Measurements from ENCODE around the gene PRKCE.
A peak's percentile ranks its signal among the peaks of the same experiment; 100 is the strongest.

The PRKCE gene

DNA sequence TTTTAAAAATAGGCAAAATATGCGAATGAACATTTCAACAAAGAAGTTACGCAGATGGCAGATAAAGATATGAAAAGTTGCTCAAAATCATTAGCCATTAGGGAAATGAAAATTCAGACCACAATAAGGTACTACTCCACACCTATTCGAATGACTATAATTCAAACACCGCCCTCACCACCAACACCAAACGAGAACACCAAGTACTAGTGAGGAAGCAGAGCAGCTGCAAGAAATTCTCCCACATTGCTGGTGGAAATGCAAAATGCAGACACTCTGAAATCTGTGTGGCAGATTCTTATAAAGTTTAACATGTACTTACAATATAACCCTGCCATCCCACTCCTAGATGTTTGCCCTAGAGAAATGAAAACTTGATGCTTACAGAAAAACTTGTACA lies 17.3 kb upstream of the PRKCE start:
- DNase-seq, result no peak

GRCh38 chr2:45636008-45636407 lies 15.5 kb upstream of the PRKCE start:
- DNase-seq, result peak; percentile 71

DNA sequence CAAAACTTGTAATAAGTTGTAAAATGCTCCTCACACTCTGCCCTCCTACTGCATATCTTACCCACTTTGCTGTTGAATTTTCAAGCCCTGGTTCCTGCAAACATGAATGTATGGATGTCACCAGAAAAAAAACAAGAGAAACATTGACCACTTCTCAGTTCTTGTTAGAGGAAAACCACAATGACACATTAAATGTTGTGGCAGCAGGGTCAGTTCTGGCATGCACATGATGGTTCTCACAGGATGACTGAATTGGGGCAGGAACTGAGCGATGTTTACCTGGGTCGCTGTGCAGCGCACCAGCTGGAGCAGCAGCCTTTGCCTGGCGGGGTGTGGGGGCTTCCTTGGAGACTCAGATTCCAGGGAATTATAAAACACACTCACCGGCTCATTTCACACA lies 14.0 kb upstream of the PRKCE start:
- DNase-seq, result peak; percentile 23

GRCh38 chr2:45640576-45640975 lies 10.9 kb upstream of the PRKCE start:
- DNase-seq, result peak; percentile 12

DNA sequence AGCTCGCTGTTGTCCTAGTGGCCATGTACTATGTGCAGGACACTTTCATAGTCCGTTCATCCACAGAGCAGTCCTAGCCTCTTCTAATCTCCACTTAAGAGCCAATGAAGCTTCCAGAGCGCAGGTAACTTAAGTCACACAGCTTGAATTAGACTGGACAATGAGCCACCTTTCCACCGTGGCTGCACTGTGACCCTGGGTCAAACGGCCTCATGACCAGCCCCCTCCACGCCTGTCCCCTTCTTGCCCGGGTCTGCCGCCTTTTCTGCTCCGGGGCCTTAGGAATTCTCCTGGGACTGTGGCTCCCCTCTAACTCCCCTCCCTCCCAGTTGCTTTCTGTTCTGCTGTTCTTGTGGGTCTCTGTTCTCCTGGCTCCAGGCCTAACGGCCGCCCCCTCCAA lies 8.4 kb upstream of the PRKCE start:
- no peak for DNase-seq

DNA sequence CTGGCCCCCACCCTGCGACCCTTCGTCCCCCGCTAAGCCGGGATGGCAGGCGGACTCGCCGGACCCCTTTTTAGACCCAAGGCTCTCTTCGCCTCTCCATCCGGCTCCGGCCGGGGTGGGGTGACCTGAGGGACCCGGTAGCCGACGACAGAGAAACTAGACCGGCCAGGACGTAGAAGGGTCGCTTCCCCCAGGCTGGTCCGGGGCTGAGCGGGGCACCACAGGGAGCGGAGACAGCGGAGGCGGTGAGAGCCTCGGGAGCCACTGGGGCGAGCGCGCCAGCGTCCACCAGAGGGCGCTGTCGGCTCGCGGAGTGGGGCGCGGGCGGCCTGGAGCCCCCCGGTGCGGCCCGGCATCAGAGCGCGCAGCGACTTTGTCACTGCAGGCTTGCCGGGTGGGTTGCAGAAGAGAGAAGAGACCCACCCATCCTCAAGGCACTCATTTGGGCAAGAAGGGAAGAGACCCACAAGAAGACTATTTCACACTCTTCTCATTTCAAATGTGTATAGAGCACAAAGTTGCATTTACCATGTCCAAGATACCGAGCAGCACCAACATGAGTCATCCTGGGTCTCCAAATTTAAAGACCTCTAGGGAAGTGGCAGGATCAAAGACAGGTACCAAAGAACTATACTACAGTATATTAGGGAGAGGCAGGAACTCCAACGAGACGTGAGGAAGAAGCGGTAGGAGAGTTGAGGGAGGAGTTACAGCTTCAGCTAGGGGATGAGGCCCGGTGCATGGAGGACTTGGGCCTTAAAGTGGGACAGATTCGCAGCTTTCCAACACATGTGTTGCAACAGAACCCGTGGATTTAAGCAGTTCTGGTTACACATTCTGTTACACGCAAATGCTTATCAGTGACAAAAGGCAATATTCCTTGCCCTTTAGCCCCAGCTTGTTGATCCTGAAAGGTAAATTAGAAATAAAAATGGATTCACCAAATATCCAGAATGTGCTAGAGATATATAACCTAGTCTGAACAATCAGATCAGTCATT lies 7.6 kb upstream of the PRKCE start:
- peak; percentile 59 for DNase-seq

DNA sequence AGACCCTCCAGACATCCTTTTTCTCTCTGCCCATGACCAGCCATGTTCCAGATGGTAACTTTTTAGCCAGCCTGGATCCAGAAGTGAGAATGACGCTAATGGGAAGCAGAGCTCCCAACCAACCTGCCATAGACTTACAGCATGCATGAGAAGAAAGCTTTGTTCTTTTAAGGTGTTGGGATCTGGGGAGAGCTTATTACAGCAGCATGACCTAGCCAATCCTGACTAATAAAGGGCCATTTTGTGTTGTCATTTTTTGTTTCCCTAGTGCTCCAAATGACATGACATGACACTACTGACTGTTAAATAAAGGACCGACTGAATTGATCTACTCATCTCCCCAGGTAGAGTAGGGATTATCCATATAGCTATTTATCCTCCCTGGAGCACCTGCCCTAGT lies 5.2 kb upstream of the PRKCE start:
- no peak for DNase-seq

- DNase-seq, result no peak
Measured at GRCh38 chr2:45647356-45647755, 4.1 kb upstream of the PRKCE start.

GRCh38 chr2:45647986-45648520 lies 3.4 kb upstream of the PRKCE start:
- DNase-seq, result no peak

DNA sequence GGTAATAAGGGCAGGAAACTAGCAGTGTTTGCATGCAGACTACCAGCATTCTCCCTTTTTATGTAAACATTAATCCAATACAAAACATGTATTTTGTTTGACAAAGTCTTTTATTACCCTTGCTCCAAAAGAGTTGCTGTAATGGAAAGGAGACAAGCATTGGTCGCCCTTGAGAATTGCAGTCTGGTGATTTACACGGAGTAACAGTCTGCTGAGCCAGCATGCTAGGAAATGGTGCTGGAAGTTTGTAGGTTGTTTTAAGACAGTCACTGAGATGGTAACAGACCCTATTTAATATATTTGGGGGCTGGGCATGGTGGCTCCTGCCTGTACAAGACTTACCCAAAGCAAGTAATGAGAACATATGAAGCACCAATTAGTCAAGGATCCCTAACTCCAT lies 2.8 kb upstream of the PRKCE start:
- no peak for DNase-seq

GRCh38 chr2:45649462-45649857 lies 2.0 kb upstream of the PRKCE start:
- DNase-seq, result no peak

- peak; percentile 49 for DNase-seq
Measured at GRCh38 chr2:45649858-45650811, 1.3 kb upstream of the PRKCE start.

DNA sequence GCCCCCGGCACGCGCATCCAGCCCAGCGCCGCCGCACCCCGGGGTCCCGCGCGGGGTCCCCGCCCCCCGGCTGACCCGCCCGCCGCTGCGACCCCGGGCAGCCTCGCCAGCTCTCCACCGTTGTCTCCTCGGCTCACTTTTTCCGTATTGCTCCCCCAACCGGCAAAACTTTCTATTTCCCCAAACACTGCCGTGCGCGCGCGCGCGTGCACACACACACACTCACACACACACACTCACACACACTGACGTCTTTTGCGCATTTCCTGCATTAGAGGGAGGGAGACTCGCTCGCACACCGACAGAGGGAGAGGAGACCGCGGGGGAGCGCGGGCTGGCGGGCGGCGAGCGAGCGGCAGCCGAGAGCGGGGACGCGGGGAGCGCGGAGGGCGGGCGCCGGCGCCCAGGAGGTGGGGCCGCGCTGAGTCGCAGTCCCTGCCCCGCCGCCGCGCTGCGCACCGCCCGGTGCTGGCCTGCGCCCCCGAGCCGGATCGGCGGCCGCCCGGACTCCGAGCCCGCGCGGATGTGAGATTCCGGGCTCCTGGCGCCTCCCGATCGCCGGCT lies 542 bp upstream of the PRKCE start:
- peak; percentile 93 for DNase-seq

DNA sequence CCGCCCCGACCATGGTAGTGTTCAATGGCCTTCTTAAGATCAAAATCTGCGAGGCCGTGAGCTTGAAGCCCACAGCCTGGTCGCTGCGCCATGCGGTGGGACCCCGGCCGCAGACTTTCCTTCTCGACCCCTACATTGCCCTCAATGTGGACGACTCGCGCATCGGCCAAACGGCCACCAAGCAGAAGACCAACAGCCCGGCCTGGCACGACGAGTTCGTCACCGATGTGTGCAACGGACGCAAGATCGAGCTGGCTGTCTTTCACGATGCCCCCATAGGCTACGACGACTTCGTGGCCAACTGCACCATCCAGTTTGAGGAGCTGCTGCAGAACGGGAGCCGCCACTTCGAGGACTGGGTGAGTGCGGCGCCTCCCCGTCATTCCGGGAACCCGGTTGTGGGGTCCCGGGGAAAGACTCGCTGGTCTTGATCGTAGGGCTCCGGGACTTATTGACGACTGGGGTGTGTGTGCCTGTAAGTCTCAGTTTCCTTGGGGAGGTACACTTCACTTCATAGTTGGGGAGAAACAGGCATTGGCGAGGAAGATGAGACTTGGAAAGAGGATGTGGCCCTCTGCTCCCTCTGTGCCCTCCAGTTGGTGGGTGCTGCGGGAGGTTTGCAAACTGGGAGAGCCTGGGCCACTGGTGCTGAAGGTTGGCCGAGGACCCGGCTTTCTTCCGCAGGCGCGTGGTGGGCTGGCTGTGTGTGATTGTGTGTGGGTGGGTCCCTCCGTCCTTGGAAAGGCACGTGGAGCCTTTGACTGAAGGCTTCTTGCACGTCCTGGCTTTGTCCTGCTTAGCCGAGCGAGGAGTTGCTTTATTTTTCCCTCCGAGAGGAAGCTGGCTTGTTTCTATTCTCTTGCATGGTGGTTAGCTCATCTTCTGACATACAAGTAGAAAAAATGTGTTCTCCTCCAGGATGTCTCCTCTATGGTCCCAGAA lies 886 bp downstream of the PRKCE start:
- DNase-seq, result peak; percentile 28

GRCh38 chr2:45653122-45653913 lies 1.8 kb downstream of the PRKCE start:
- DNase-seq, result no peak

DNA sequence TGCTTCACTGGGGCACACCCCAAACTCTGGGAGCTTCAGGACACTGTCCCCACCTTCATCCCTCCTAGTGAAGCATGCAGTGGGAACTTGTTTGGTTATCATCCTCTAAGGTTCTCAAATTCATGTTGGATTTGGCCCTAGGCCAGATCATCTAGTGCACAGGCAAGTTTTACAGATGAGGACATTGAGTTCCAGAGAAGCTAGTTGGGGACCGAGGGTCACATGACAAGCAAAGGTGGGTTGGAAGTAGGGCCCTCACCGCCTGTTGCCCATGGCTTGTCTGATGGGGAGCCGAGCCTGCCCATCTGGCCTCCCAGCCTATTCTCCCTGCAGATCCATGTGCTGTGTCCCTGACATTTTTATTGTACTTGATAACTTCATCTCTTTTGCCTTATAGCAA lies 2.8 kb downstream of the PRKCE start:
- peak; percentile 14 for DNase-seq

GRCh38 chr2:45661828-45662227 lies 10.4 kb downstream of the PRKCE start:
- DNase-seq, result no peak

DNA sequence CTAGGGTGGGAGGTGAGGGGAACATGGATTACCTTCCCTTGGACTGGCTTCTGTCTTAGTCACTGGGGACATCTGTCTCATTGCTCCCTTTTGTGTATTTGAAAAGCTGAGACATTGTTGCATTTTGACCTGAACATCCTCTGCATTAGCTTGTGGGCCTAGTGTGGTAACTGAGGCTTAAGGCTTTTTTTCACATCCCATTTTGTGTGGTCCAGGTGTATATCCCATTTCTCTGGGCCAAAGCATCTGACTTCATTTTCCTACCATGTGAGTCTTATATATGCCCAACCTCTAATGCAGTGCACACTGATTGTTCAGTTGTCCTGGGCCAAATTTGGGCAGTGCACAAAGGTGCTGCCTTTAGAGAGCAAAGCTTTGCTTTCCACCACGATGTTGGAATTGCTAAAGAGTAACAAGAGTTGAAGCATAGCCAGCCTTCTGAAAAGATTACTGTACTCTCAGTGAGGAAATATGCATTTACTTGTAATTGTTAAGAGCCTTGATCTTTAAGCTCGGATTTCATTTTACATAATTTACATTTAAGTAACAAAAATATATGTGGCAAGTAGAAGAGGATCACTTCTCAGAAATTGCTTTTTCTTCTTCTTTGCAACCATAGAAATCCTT lies 13.3 kb downstream of the PRKCE start:
- no peak for DNase-seq

DNA sequence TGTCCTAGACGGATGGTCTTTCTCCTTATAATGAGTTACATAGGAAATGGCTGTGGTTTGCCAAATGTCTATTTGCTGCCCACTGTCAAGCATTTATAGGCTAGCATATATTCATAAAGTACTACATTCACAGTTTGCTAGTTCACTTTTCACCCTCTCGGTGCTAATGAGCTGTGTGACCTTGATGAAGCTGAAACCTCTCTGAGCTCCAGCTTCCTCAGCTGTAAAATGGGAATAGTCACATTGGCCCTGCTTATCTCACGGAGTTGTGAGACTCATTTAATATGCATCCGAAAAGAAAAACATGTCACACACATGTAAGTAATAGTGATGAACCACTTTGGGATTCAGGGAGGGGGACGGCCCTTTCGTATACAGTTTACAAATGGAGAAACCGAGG lies 17.0 kb downstream of the PRKCE start:
- no peak for DNase-seq

DNA sequence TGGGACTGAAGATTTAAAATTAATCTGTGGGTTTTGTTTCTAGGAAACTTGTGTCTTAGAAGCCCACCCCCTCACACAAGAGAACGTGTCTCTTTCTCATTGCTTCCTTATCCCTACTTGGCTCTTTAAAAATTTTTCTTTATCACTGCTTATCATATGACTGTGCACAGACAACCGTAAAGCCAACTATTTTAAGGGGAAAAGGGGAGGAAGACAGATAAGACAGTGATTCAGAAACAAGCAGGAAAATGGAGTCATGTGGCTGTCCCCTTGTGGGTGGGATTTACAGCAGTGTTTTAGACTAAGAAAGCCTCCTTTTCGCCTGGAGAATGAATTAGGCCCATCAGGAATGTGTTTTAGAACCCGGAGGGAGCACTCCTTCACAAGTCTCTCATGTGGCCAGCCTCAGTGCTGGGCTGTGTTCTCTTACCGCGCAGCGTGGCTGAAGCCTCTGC lies 17.6 kb downstream of the PRKCE start:
- DNase-seq, result peak; percentile 65
